Lung (tissue), 12 donors: ENCODE measurements around the gene NOSTRIN. TPM values are rescaled to one million over a fixed set of nuclear protein-coding genes. Genes with fewer than 3 reads are reported as not detected.

Source experiments
- ATAC-seq: fragments of 200-7000 bp; cut with Tn5 transposase; one replicate; pipeline ENCODE4 v1.9.1; 2020; ENCODE audit warnings: moderate number of reproducible peaks; ENCODE audit not compliant: insufficient read depth, low FRiP score
- DNase-seq, 3 donors: peaks; one replicate each; pipeline ENCODE4 v3.0.0-alpha.2; 2013 to 2017
- H3K27ac ChIP-seq, 2 donors: one replicate each; pipeline ENCODE4 v1.5.1; 2013; ENCODE audit warnings: mild to moderate bottlenecking in 2 of 2, moderate library complexity in 2 of 2, control low read depth in 1 of 2, inconsistent platforms in 1 of 2, low read depth in 1 of 2, low read length in 1 of 2
- H3K27me3 ChIP-seq, 3 donors: one replicate each; pipeline ENCODE4 v1.5.1; 2013; ENCODE audit warnings: low read length in 2 of 3; ENCODE audit not compliant: control insufficient read depth in 3 of 3, insufficient read depth in 3 of 3
- H3K36me3 ChIP-seq, 4 donors: one replicate each; pipeline ENCODE4 v1.5.1; 2013; ENCODE audit warnings: low read length in 4 of 4, mild to moderate bottlenecking in 1 of 4, moderate library complexity in 1 of 4; ENCODE audit not compliant: control insufficient read depth in 4 of 4, insufficient read depth in 4 of 4
- H3K4me1 ChIP-seq, 5 donors: one replicate each; pipeline ENCODE4 v1.5.1; 2013; ENCODE audit warnings: low read length in 5 of 5, mild to moderate bottlenecking in 2 of 5, moderate library complexity in 1 of 5; ENCODE audit not compliant: control insufficient read depth in 5 of 5, insufficient read depth in 5 of 5
- H3K4me3 ChIP-seq: one replicate; pipeline ENCODE4 v1.5.1; 2013; ENCODE audit warnings: mild to moderate bottlenecking, control low read depth, moderate library complexity
- H3K9ac ChIP-seq, 2 donors: one replicate each; pipeline ENCODE4 v1.5.1; 2013; ENCODE audit warnings: low read length in 2 of 2, control low read depth in 1 of 2; ENCODE audit not compliant: insufficient read depth in 1 of 2
- H3K9me3 ChIP-seq, 4 donors: one replicate each; pipeline ENCODE4 v1.5.1; 2013; ENCODE audit warnings: low read length in 3 of 4, mild to moderate bottlenecking in 1 of 4, moderate library complexity in 1 of 4; ENCODE audit not compliant: control insufficient read depth in 4 of 4, insufficient read depth in 3 of 4
- CTCF ChIP-seq: IDR thresholded peaks from 2 replicates; pipeline ENCODE4 v1.5.1; 2012; ENCODE audit warnings: mild to moderate bottlenecking; ENCODE audit errors: control extremely low read depth, extremely low read depth
- WGBS, 2 donors: extraction: QIAGEN DNeasy Blood & Tissue Kit; methylation state at CpG; one replicate each; pipeline ENCODE4 v1.1.7; 2013; 5-methylcytosine and 5-hydroxymethylcytosine counted together
- polyA plus RNA-seq, 2 donors: library from polyadenylated mRNA; stranded (reverse); fragments of 200-250 nt; gene quantifications; one replicate each; pipeline ENCODE4 v1.2.1, GENCODE V29; 2013
- total RNA-seq, 2 donors: library from RNA; depleted of rRNA in 1 of 2; stranded (reverse); fragments of >200 nt in 1 of 2; gene quantifications; one replicate each; pipeline ENCODE4 v1.2.1, GENCODE V29; 2014 to 2021
- donor health status: control.
- donor health status: control.
- donor health status: Bipolar disorder and iron deficiency.
- donor health status: healthy.
- donor health status: DM: yes; HTN: yes; CAD: no.

NOSTRIN gene
- total and polyA plus RNA-seq, 4 donors = 15.5 to 57.5 (median 33.7) TPM

GRCh38 chr2:168819050-168819715 is 16.7 kb downstream of the NOSTRIN start:
- 55 to 66% methylated on average over 10 of the region's 10 CpGs for WGBS, 2 donors
- H3K4me3 ChIP-seq = no peak overlapping the region
- peaks cover 0 to 2% (median 0%) of the 10 kb centered on the region in 4 donors for H3K9me3 ChIP-seq
- TF ChIP-seq CTCF = no peak
- peaks cover 0 to 7% (median 0%) of the 10 kb centered on the region in 4 donors for H3K36me3 ChIP-seq
- H3K9ac ChIP-seq = no peak overlapping the region
- no peaks in the 10 kb centered on the region for H3K27me3 ChIP-seq
- peaks cover 0 to 11% (median 6%) of the 10 kb centered on the region in 5 donors for H3K4me1 ChIP-seq
- DNase-seq = no peak
- no peak for ATAC-seq
- no peak overlapping the region for H3K27ac ChIP-seq

- WGBS, 2 donors = 90% methylated on average over 6 of the region's 6 CpGs
- ATAC-seq (no peak), DNase-seq (no peak)
- peaks cover 0 to 11% (median 5%) of the 10 kb centered on the region in 5 donors for H3K4me1 ChIP-seq
- H3K9me3 ChIP-seq = peaks cover 0 to 2% (median 0%) of the 10 kb centered on the region in 4 donors
- no peak overlapping the region for H3K27ac ChIP-seq
- no peak overlapping the region for H3K9ac ChIP-seq
- no peaks in the 10 kb centered on the region for H3K27me3 ChIP-seq
- TF ChIP-seq CTCF = no peak
- no peak overlapping the region for H3K4me3 ChIP-seq
- peaks cover 0 to 8% (median 0%) of the 10 kb centered on the region in 4 donors for H3K36me3 ChIP-seq
Measured at GRCh38 chr2:168819829-168820489, 17.5 kb downstream of the NOSTRIN start.

GRCh38 chr2:168821577-168821976 is 19.1 kb downstream of the NOSTRIN start:
- Histone ChIP-seq H3K4me3 (no peak overlapping the region), H3K27ac (no peak overlapping the region), H3K9me3 (peaks cover 0 to 2% (median 0%) of the 10 kb centered on the region in 4 donors), H3K4me1 (peaks cover 0 to 7% (median 0%) of the 10 kb centered on the region in 5 donors), H3K36me3 (peaks cover 0 to 8% (median 0%) of the 10 kb centered on the region in 4 donors), H3K27me3 (no peaks in the 10 kb centered on the region), H3K9ac (no peak overlapping the region)
- 87 to 88% methylated on average over 8 of the region's 8 CpGs for WGBS, 2 donors
- DNase-seq (no peak), ATAC-seq (no peak)
- no peak for TF ChIP-seq CTCF
